ENCODE measurements around the gene HORMAD2.
"Not testable (repeated sequence)": the region's sequence is repeated elsewhere in the genome, so short reads cannot be mapped to it uniquely, and the experiment has no call there.

- not testable (repeated sequence) for TF ChIP-seq CTCF (conservative IDR thresholded peaks at IDR 0.05); EZH2 (IDR thresholded peaks at IDR 0.05; ENCODE audit: low read depth)
Measured at GRCh38 chr22:30216272-30216671, 136.0 kb downstream of the HORMAD2 start.
